HEK293T (cell line): ENCODE results near the gene PES1.

Experiments used
- BHLHE40 ChIP-seq: fragments of 450-650 bp; IDR thresholded peaks from 2 replicates; pipeline ENCODE4 v1.6.1; 2016; ENCODE audit warnings: mild to moderate bottlenecking, moderate library complexity, borderline replicate concordance
- CTBP1 ChIP-seq: fragments of 450-650 bp; IDR thresholded peaks from 2 replicates; pipeline ENCODE4 v1.6.1; 2016; ENCODE audit warnings: borderline replicate concordance
- ELF4 ChIP-seq: fragments of 450-650 bp; IDR thresholded peaks from 2 replicates; pipeline ENCODE4 v1.6.1; 2017; ENCODE audit warnings: antibody characterized with exemption
- FOXA1 ChIP-seq: fragments of 450-650 bp; IDR thresholded peaks from 2 replicates; pipeline ENCODE4 v1.6.1; 2016; ENCODE audit warnings: mild to moderate bottlenecking
- FOXK2 ChIP-seq: fragments of 450-650 bp; IDR thresholded peaks from 2 replicates; pipeline ENCODE4 v1.6.1; 2016; ENCODE audit warnings: mild to moderate bottlenecking
- FOXM1 ChIP-seq: fragments of 450-650 bp; IDR thresholded peaks from 2 replicates; pipeline ENCODE4 v1.6.1; 2017; ENCODE audit warnings: mild to moderate bottlenecking, borderline replicate concordance
- HDGF ChIP-seq: fragments of 450-650 bp; IDR thresholded peaks from 2 replicates; pipeline ENCODE4 v1.6.1; 2017; ENCODE audit warnings: antibody characterized with exemption, borderline replicate concordance
- L3MBTL2 ChIP-seq: fragments of 450-650 bp; conservative IDR thresholded peaks from 2 replicates; pipeline ENCODE4 v1.6.1; 2016; ENCODE audit warnings: mild to moderate bottlenecking
- LEF1 ChIP-seq: fragments of 450-650 bp; IDR thresholded peaks from 2 replicates; pipeline ENCODE4 v1.6.1; 2017; ENCODE audit warnings: mild to moderate bottlenecking, borderline replicate concordance
- NFRKB ChIP-seq: fragments of 450-650 bp; IDR thresholded peaks from 2 replicates; pipeline ENCODE4 v1.6.1; 2016; ENCODE audit warnings: mild to moderate bottlenecking, moderate library complexity
- SP1 ChIP-seq: fragments of 450-650 bp; IDR thresholded peaks from 2 replicates; pipeline ENCODE4 v1.6.1; 2017
- SUZ12 ChIP-seq: fragments of 450-650 bp; IDR thresholded peaks from 2 replicates; pipeline ENCODE4 v1.6.1; 2016; ENCODE audit warnings: mild to moderate bottlenecking
- TARDBP ChIP-seq: fragments of 450-650 bp; IDR thresholded peaks from 2 replicates; pipeline ENCODE4 v1.6.1; 2016

DNA sequence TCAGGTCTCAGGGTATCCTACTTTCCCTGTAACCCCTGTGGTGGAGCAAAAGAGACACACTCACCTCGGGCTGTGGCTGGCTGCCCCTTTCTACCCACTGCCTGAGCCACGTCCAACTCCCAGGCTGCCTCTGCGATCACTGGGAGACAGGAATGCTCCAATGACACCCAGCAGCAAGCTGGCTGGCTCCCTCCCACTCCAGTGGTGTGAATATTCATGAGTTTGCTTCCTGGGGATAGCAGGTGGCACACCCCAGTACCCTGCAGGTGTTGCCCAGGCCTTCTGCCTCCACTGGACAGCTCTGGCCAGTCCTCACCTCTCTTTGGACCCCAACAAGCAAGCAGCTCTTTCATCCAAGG, 27.0 kb downstream of the PES1 start:
- TF ChIP-seq TARDBP = no peak
- TF ChIP-seq CTBP1 = no peak
- no peak for TF ChIP-seq ELF4
- TF ChIP-seq SUZ12 = no peak
- TF ChIP-seq NFRKB = no peak
- no peak for TF ChIP-seq HDGF
- no peak for TF ChIP-seq SP1
- no peak for TF ChIP-seq LEF1
- TF ChIP-seq L3MBTL2 = no peak
- no peak for TF ChIP-seq FOXM1
- TF ChIP-seq FOXA1 = no peak
- TF ChIP-seq FOXK2 = no peak
- TF ChIP-seq BHLHE40 = no peak
